ENCODE data around the gene CEMIP. TPM values are rescaled to one million over a fixed set of nuclear protein-coding genes. Genes with fewer than 3 reads are reported as not detected.

Gene CEMIP
- total and polyA plus RNA-seq, 2 of the 8 experiments (the other 6 are each of a cell fraction or from before 2014, with no cell fraction given) = 0.11 to 0.60 TPM

DNA sequence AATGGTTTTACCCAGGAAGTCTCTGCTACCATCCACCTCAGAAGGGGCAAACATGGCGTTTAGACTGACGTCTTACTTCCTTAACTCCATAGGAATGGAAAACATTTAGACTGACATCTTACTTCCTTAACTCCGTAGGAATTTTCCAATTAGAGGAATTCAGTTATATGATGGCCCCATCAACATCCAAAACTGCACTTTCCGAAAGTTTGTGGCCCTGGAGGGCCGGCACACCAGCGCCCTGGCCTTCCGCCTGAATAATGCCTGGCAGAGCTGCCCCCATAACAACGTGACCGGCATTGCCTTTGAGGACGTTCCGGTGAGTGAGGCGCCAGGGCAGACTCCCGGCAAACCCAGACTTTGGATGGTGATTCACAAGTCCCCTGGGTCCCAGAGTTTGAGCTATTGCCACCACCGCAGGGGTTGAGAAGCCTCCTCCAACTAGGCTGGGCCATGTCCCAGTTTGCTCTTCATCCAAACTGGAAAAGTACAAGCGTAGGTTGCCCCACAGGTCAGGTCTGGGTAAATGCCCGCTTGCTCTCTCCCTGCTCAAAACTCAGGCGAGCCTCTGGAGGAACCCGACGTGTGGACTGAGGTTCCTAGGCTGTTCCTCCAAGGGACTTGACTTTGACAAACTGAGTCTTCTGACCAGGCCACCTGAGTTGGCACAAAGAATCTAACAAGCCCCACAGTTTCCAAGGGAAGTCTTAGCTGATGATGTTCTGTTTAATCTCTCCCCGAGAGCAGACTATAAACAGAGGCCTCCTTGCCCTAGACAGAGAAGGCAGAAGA, 152.7 kb downstream of the CEMIP start:
- Histone ChIP-seq H2BK20ac (ENCODE audit: low read length) (no peak overlapping the region), H3K23ac (ENCODE audit: insufficient read length) (no peak overlapping the region), H2BK15ac (ENCODE audit: low read length) (no peak overlapping the region), H4K20me1 (replicated peaks in 1 of 2; ENCODE audit: control insufficient read depth in 1 of 2, insufficient read depth in 2 of 2, low read length in 2 of 2) (no peaks in the 10 kb centered on the region), H3K9me3 (ENCODE audit: insufficient read depth in 2 of 2, low read depth in 1 of 2, low read length in 1 of 2) (no peaks in the 10 kb centered on the region), H3K4ac (replicated peaks; ENCODE audit: insufficient read length, low read depth, low read length) (no peak overlapping the region), H3K27me3 (replicated peaks in 1 of 4; ENCODE audit: control insufficient read depth in 3 of 4, extremely low read depth in 1 of 4, insufficient read depth in 3 of 4, low read length in 3 of 4) (no peaks in the 10 kb centered on the region), H3K18ac (ENCODE audit: extremely low read depth, low read length) (no peak overlapping the region), H3K14ac (ENCODE audit: insufficient read length) (no peak overlapping the region), H3K79me2 (ENCODE audit: control insufficient read depth in 1 of 2, insufficient read depth in 2 of 2, low read length in 2 of 2) (no peaks in the 10 kb centered on the region), H3K56ac (replicated peaks; ENCODE audit: insufficient read length, low read depth, low read length) (no peak overlapping the region), H3K27ac (ENCODE audit: low read depth, low read length) (no peak overlapping the region; the same call in 1 of the 2 replicates), H3K4me3 (ENCODE audit: extremely low read depth in 1 of 4, insufficient read depth in 2 of 4, low read depth in 3 of 4, low read length in 4 of 4) (no peak overlapping the region), H2AFZ (ENCODE audit: low read length) (no peak overlapping the region), H3K36me3 (ENCODE audit: control insufficient read depth in 2 of 4, insufficient read depth in 4 of 4, low read length in 3 of 4) (no peaks in the 10 kb centered on the region), H3K23me2 (ENCODE audit: low read depth, low read length) (no peaks in the 10 kb centered on the region; the same call in 1 of the 2 replicates), H4K8ac (ENCODE audit: extremely low read depth, insufficient read depth, low read length) (no peak overlapping the region), H2BK120ac (replicated peaks; ENCODE audit: low read depth, low read length) (no peak overlapping the region), H4K91ac (replicated peaks; ENCODE audit: insufficient read length, low read length) (no peak overlapping the region), H2AK5ac (ENCODE audit: low read depth, low read length) (no peak overlapping the region), H3K79me1 (ENCODE audit: low read depth, low read length) (no peaks in the 10 kb centered on the region), H3K4me1 (replicated peaks in 1 of 4; ENCODE audit: control insufficient read depth in 3 of 4, insufficient read depth in 4 of 4, low read length in 3 of 4) (peaks cover 0 to 2% (median 0%) of the 10 kb centered on the region in 4 experiments; a peak in 1 of 7 replicates), H2BK12ac (ENCODE audit: low read depth, low read length) (no peak overlapping the region), H3K4me2 (ENCODE audit: insufficient read depth in 1 of 2, low read depth in 2 of 2, low read length in 2 of 2) (no peak overlapping the region), H2BK5ac (ENCODE audit: low read depth, low read length) (no peak overlapping the region), H3K9ac (replicated peaks in 1 of 4; ENCODE audit: extremely low read depth in 1 of 4, low read depth in 3 of 4, low read length in 3 of 4) (no peak overlapping the region), H4K5ac (ENCODE audit: insufficient read length, low read depth, low read length) (no peak overlapping the region)
- FAIRE-seq = no peak
- WGBS, 2 experiments (ENCODE audit: extremely low coverage in 1 of 2, insufficient coverage in 1 of 2, insufficient read length in 1 of 2, insufficient replicate concordance in 2 of 2, low coverage in 1 of 2, low lambda C conversion rate in 2 of 2, missing lambda C conversion rate in 1 of 2) = 92% methylated on average over 20 of the region's 20 CpGs; no CpG with 5 or more reads in 1 of the 2 experiments
- DNase-seq (ENCODE audit: low read depth in 1 of 2, low spot score in 2 of 2) = no peak
- ChIA-PET POLR2A (ENCODE audit: partially characterized antibody) (interaction anchor here (1.1 kb wide), 1 partner anchor 16 kb away, joined by 3 read pairs; no protein-coding TSS in a partner anchor), CTCF (ENCODE audit: partially characterized antibody) (interaction anchor here (2.4 kb wide), 1 partner anchor 38 kb away, joined by 7 read pairs; no protein-coding TSS in a partner anchor)
- TF ChIP-seq CBX5 (IDR thresholded peaks at IDR 0.05; ENCODE audit: low read depth, low read length) (no peak), CBX8 (IDR thresholded peaks at IDR 0.05; ENCODE audit: borderline replicate concordance, low read depth, low read length) (no peak), ZNF274 (IDR thresholded peaks at IDR 0.05; ENCODE audit: borderline replicate concordance, extremely low read depth, low read length) (no peak)
